K562 (cell line): ENCODE data around the gene RAB13. TPM values are rescaled to one million over a fixed set of nuclear protein-coding genes. Genes with fewer than 3 reads are reported as not detected.
A peak's percentile ranks its signal among the peaks of the same experiment; 100 is the strongest.

Experiments
- ARID3B ChIP-seq: fragments of 250-450 bp; sonication (Bioruptor Pico); IDR thresholded peaks from 2 replicates; pipeline ENCODE4 v1.4.0; 2020; ENCODE audit warnings: borderline replicate concordance
- CBX1 ChIP-seq: sonication (generic); IDR thresholded peaks from 2 replicates; pipeline ENCODE4 v1.6.1; 2016; ENCODE audit warnings: antibody characterized with exemption, low read depth, mild to moderate bottlenecking
- DMBX1 ChIP-seq: fragments of 250-450 bp; sonication (Bioruptor Pico); IDR thresholded peaks from 2 replicates; pipeline ENCODE4 v1.8.0; 2022; ENCODE audit warnings: inconsistent platforms, mild to moderate bottlenecking, moderate library complexity, borderline replicate concordance
- FOXM1 ChIP-seq, 2 experiments: fragments of 450-650 bp in 1 of 2; sonication (generic) in 1 of 2; formaldehyde crosslinking in 1 of 2; IDR thresholded peaks; 2 replicates each; pipeline versions ENCODE4 v1.6.1 to v1.9.0; 2017 to 2022; ENCODE audit warnings: low read depth in 2 of 2, mild to moderate bottlenecking in 2 of 2, missing genetic modification reagents in 1 of 2, moderate library complexity in 1 of 2
- FOXO4 ChIP-seq: fragments of 450-650 bp; formaldehyde crosslinking; IDR thresholded peaks from 2 replicates; pipeline ENCODE4 v1.4.0; 2020; ENCODE audit warnings: mild to moderate bottlenecking, moderate library complexity
- HDAC2 ChIP-seq: fragments of 450-650 bp; IDR thresholded peaks from 2 replicates; pipeline ENCODE4 v1.6.1; 2016; ENCODE audit warnings: mild to moderate bottlenecking
- HOXB6 ChIP-seq: fragments of 250-450 bp; sonication (Bioruptor Pico); IDR thresholded peaks from 2 replicates; pipeline ENCODE4 v1.5.1; 2022; ENCODE audit warnings: mild to moderate bottlenecking, borderline replicate concordance
- HSF4 ChIP-seq: fragments of 250-450 bp; sonication (Bioruptor Pico); IDR thresholded peaks from 2 replicates; pipeline ENCODE4 v2.1.2; 2022; ENCODE audit warnings: mild to moderate bottlenecking, moderate library complexity, borderline replicate concordance
- IRF1 ChIP-seq: sonication (generic); formaldehyde crosslinking; IDR thresholded peaks from 2 replicates; pipeline ENCODE4 v1.8.0; 2022; ENCODE audit warnings: missing genetic modification reagents, mild to moderate bottlenecking, borderline replicate concordance
- KLF1 ChIP-seq: fragments of 450-650 bp; IDR thresholded peaks from 2 replicates; pipeline ENCODE4 v1.6.1; 2016; ENCODE audit warnings: missing genetic modification characterization, missing compliant biosample characterization
- LCOR ChIP-seq: sonication (generic); formaldehyde crosslinking; IDR thresholded peaks from 2 replicates; pipeline ENCODE4 v1.8.0; 2022; ENCODE audit warnings: mild to moderate bottlenecking, missing genetic modification reagents
- MYC ChIP-seq, 2 experiments: fragments of 250-450 bp in 1 of 2; sonication (Bioruptor Pico) in 1 of 2; IDR thresholded peaks; 2 replicates each; pipeline versions ENCODE4 v1.5.1 to v1.6.1; 2012 to 2021; ENCODE audit warnings: low read depth in 2 of 2, borderline replicate concordance in 1 of 2, improper control_type of control experiment in 1 of 2, low read length in 1 of 2, mild to moderate bottlenecking in 1 of 2, moderate library complexity in 1 of 2
- NCOA2 ChIP-seq, 2 experiments: fragments of 450-650 bp; IDR thresholded peaks; 2 replicates each; pipeline ENCODE4 v1.6.1; 2018; ENCODE audit warnings: mild to moderate bottlenecking in 2 of 2, moderate library complexity in 1 of 2; ENCODE audit not compliant: partially characterized antibody in 2 of 2
- NR1H2 ChIP-seq: sonication (generic); formaldehyde crosslinking; IDR thresholded peaks from 2 replicates; pipeline ENCODE4 v1.4.0; 2020; ENCODE audit warnings: mild to moderate bottlenecking, missing genetic modification reagents
- SRSF3 ChIP-seq: fragments of 200-400 bp; formaldehyde crosslinking; IDR thresholded peaks from 2 replicates; pipeline ENCODE4 v1.6.1; 2016; ENCODE audit warnings: mild to moderate bottlenecking, low read length, moderate library complexity; ENCODE audit not compliant: insufficient read depth
- SRSF7 ChIP-seq: fragments of 200-400 bp; formaldehyde crosslinking; optimal IDR thresholded peaks from 2 replicates; pipeline ENCODE3; 2017; ENCODE audit warnings: mild to moderate bottlenecking, low read depth, low read length
- ZKSCAN3 ChIP-seq: fragments of 250-450 bp; sonication (Bioruptor Pico); IDR thresholded peaks from 2 replicates; pipeline ENCODE4 v1.4.0; 2020
- ZNF212 ChIP-seq: fragments of 450-650 bp; formaldehyde crosslinking; IDR thresholded peaks from 2 replicates; pipeline ENCODE4 v1.4.0; 2020; ENCODE audit warnings: mild to moderate bottlenecking
- ZNF3 ChIP-seq: fragments of 250-450 bp; sonication (Bioruptor Pico); IDR thresholded peaks from 2 replicates; pipeline ENCODE4 v1.5.0; 2021; ENCODE audit warnings: mild to moderate bottlenecking, moderate library complexity
- ZNF507 ChIP-seq: conservative IDR thresholded peaks from 2 replicates; pipeline ENCODE4 v1.6.1; 2017; ENCODE audit warnings: missing genetic modification characterization, missing compliant biosample characterization
- ZNF668 ChIP-seq: fragments of 250-450 bp; sonication (Bioruptor Pico); IDR thresholded peaks from 2 replicates; pipeline ENCODE4 v1.8.0; 2022; ENCODE audit warnings: mild to moderate bottlenecking, inconsistent platforms
- ZNF707 ChIP-seq: fragments of 250-450 bp; sonication (Bioruptor Pico); conservative IDR thresholded peaks from 2 replicates; pipeline ENCODE4 v1.8.0; 2022; ENCODE audit warnings: inconsistent platforms, mild to moderate bottlenecking, moderate library complexity
- polyA plus RNA-seq, 8 experiments: library from polyadenylated mRNA; depleted of rRNA in 4 of 8; stranded (reverse) in 5 of 8; unstranded in 3 of 8; fragments of >200 nt; fragmentation: Nextera tagmentation in 2 of 8; fragmentation: Illumina TruSeq in 1 of 8; extraction: Ambion mirVana in 2 of 8; extraction: Trizol in 1 of 8; gene quantifications; 2 replicates each; pipeline versions ENCODE4 v1.2.1 to v1.2.3, GENCODE V29; 2011 to 2014; ENCODE audit warnings: inconsistent platforms in 1 of 8, missing spikeins in 1 of 8
- total RNA-seq, 7 experiments: library from RNA; depleted of rRNA in 6 of 7; stranded (reverse); fragments of >200 nt in 6 of 7; fragmentation: Illumina TruSeq in 2 of 7; extraction: Trizol in 2 of 7; gene quantifications; 2 replicates each; pipeline versions ENCODE4 v1.2.1 to v1.2.3, GENCODE V29; 2011 to 2021; ENCODE audit warnings: low replicate concordance in 1 of 7

Gene RAB13
- total and polyA plus RNA-seq, 9 of the 15 experiments (the other 6 are each of a cell fraction or from before 2014, with no cell fraction given), result 22.3 to 100 (median 39.8) TPM

- TF ChIP-seq NR1H2 (CRISPR knock-in tag) (no peak), HDAC2 (no peak), ZNF668 (no peak), FOXO4 (CRISPR knock-in tag) (no peak), ARID3B (no peak), IRF1 (CRISPR knock-in tag) (no peak), HSF4 (no peak), ZNF707 (CRISPR knock-in tag) (no peak), KLF1 (no peak), CBX1 (0 out of 2 replicates have a peak, but pooled peaks have one; percentile 13), DMBX1 (no peak), NCOA2 (IDR thresholded peaks at IDR 0.05; ENCODE audit: partially characterized antibody in 2 of 2) (no peak), SRSF3 (no peak), ZNF3 (CRISPR knock-in tag) (no peak), HOXB6 (no peak), FOXM1 (IDR thresholded peaks at IDR 0.05; ENCODE audit: low read depth) (no peak), FOXM1 (CRISPR knock-in tag; IDR thresholded peaks at IDR 0.05; ENCODE audit: low read depth) (no peak), SRSF7 (no peak), LCOR (CRISPR knock-in tag) (no peak), ZNF507 (tag) (no peak), ZNF212 (CRISPR knock-in tag) (no peak), ZKSCAN3 (CRISPR knock-in tag) (no peak), MYC (IDR thresholded peaks at IDR 0.05; ENCODE audit: low read depth, low read length) (no peak), MYC (CRISPR knock-in tag; IDR thresholded peaks at IDR 0.05; ENCODE audit: borderline replicate concordance, low read depth) (0 out of 2 replicates have a peak, but pooled peaks have one; percentile 35)
Measured at GRCh38 chr1:153963850-153964331, 22.2 kb downstream of the RAB13 start (continued).
